22Rv1 (cell line): ENCODE measurements around the gene ZBTB18.

Experiments used
- CTCF ChIP-seq: fragments of 450-650 bp; IDR thresholded peaks from 2 replicates; pipeline ENCODE4 v1.5.1; 2017; ENCODE audit warnings: mild to moderate bottlenecking
- ZFX ChIP-seq: fragments of 450-650 bp; IDR thresholded peaks from 2 replicates; pipeline ENCODE4 v1.6.1; 2017; ENCODE audit warnings: antibody characterized with exemption, borderline replicate concordance

DNA sequence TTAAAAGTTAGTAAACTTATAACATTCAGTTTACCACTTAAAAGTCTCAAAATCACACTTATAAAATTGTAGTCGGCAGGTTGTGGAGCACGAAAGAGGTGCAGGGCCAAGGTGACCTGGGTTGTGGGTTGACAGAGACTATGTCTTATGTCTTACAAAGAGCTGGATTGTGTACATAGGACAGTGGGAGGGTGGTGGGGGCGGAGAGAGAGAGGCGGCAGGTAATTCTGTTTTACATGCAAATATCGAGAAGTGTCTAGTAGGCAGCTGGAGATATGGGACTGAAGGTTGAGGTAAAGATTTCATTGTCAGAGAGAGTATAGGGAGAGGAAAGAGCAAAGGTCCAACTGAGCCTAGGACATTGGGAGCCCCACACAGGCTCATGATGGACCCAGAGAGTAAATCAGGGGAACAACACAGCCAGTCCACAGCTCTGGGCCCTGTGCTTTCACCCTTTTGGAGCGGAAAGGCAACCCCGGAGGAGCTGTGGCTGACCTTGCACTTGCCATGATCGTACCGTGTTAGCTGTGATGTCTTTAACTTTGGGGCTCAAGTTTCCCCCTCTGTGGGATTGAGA is 28.1 kb upstream of the ZBTB18 start:
- TF ChIP-seq CTCF, result no peak
- TF ChIP-seq ZFX, result no peak
